Measurements from ENCODE around the gene METTL26. TPM values are rescaled to one million over a fixed set of nuclear protein-coding genes. Genes with fewer than 3 reads are reported as not detected.

Gene METTL26
- total RNA-seq, 2 donors from 2014 or later, result 43.7 to 102 TPM

DNA sequence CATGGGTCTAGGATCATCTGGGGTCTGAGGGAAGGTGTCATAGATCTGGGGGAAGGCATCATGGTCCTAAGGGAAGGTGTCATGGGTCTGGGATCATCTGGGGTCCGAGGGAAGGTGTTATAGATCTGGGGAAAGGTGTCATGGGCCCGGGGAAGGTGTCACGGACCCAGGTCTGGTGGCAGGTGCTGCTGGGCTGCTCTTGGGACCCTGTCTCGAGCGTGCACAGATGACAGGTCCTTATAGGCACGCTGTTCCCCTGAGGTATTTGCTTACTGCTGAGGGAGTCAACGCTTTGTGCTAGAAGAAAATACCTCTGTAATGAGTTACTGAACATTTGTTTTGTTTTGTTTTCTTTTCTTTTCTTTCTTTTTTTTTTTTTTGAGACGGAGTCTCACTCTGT, 44.9 kb downstream of the METTL26 start:
- no peaks in the 10 kb centered on the region for H3K9me3 ChIP-seq
- H3K27ac ChIP-seq, result no peak overlapping the region
- intact Hi-C loops (cut with DNase I), result no loop called here
- TF ChIP-seq, protein P1, sequence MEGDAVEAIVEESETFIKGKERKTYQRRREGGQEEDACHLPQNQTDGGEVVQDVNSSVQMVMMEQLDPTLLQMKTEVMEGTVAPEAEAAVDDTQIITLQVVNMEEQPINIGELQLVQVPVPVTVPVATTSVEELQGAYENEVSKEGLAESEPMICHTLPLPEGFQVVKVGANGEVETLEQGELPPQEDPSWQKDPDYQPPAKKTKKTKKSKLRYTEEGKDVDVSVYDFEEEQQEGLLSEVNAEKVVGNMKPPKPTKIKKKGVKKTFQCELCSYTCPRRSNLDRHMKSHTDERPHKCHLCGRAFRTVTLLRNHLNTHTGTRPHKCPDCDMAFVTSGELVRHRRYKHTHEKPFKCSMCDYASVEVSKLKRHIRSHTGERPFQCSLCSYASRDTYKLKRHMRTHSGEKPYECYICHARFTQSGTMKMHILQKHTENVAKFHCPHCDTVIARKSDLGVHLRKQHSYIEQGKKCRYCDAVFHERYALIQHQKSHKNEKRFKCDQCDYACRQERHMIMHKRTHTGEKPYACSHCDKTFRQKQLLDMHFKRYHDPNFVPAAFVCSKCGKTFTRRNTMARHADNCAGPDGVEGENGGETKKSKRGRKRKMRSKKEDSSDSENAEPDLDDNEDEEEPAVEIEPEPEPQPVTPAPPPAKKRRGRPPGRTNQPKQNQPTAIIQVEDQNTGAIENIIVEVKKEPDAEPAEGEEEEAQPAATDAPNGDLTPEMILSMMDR (IDR thresholded peaks at IDR 0.05), result no peak
- H3K9ac ChIP-seq (ENCODE audit: low read depth in 2 of 2, low read length in 2 of 2), result peak overlapping the region; percentile 86 to 96
- H3K4me1 ChIP-seq, result peaks cover 25% of the 10 kb centered on the region
- DNase-seq, result no peak
- no peaks in the 10 kb centered on the region for H3K27me3 ChIP-seq
- no peaks in the 10 kb centered on the region for H3K36me3 ChIP-seq
- H3K4me3 ChIP-seq, result peak overlapping the region; percentile 84

DNA sequence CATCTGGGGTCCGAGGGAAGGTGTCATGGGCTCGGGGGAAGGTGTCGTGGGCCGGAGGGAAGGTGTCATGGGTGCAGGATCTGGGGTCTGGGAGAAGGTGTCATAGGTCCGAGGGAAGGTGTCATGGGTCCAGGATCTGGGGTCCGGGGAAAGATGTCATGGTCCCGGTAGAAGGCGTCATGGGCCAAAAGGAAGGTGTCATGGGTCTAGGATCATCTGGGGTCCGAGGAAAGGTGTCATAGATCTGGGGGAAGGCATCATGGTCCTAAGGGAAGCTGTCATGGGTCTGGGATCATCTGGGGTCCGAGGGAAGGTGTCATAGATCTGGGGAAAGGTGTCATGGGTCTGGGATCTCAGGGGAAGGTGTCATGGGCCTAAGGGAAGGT, 45.3 kb downstream of the METTL26 start:
- Histone ChIP-seq H3K4me3 (peak overlapping the region; percentile 84), H3K27ac (no peak overlapping the region), H3K4me1 (peaks cover 25% of the 10 kb centered on the region), H3K36me3 (no peaks in the 10 kb centered on the region), H3K27me3 (no peaks in the 10 kb centered on the region), H3K9ac (ENCODE audit: low read depth in 2 of 2, low read length in 2 of 2) (peak overlapping the region; percentile 86 to 96), H3K9me3 (no peaks in the 10 kb centered on the region)
- intact Hi-C loops (cut with DNase I), result no loop called here
- no peak for DNase-seq
- TF ChIP-seq, protein P1 (IDR thresholded peaks at IDR 0.05), result no peak

GRCh38 chr16:590188-590814, 45.8 kb downstream of the METTL26 start:
- TF ChIP-seq, protein P1 (IDR thresholded peaks at IDR 0.05), result no peak

DNA sequence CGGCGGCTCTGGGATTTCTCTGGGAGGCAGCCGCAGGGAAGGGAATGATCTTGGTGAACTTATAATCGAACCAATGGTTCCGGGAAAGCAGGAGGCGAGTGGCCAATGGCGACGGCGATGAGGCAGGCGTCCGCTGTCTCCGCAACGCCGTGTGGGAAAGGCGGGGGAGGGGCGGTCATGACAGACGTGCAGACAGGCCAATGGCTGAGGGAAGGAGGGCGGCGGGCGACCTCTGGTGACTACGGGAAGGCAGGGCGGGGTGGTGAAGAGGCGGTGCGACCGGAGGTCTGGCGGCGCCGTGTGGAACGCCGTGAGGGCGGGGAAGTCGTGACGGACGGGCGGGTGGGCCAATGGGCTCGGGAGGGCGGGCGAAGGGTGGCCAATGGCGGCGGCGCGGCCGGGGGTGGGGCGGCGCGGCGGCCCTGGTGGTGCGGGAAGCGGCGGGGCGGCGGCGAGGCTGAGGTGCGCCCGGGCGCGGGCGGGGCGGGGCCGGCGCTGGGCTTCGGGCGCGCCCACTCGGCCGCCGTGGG, 46.4 kb downstream of the METTL26 start, which contains the start of gene RAB40C:
Gene RAB40C, plus strand, starts transcription at position 409 of the 530 bp plus-strand sequence. CDS start 226 bp downstream, outside the sequence.
- H3K4me3 ChIP-seq, result peak within 1 kb of the TSS; percentile 84
- TF ChIP-seq, protein P1 (IDR thresholded peaks at IDR 0.05), result no peak
- H3K9me3 ChIP-seq, result no peaks in the 10 kb centered on the region
- DNase-seq, result peak; percentile 99
- no peaks in the 10 kb centered on the region for H3K27me3 ChIP-seq
- peak within 1 kb of the TSS; percentile 86 to 96 for H3K9ac ChIP-seq (ENCODE audit: low read depth in 2 of 2, low read length in 2 of 2)
- no peaks in the 10 kb centered on the region for H3K36me3 ChIP-seq
- H3K4me1 ChIP-seq, result peaks cover 25% of the 10 kb centered on the region
- intact Hi-C loops (cut with DNase I), result no loop called here
- H3K27ac ChIP-seq, result peak within 1 kb of the TSS; percentile 97

More at GRCh38 chr16:590188-590814, 45.8 kb downstream of the METTL26 start:
- Histone ChIP-seq H3K9me3 (no peaks in the 10 kb centered on the region), H3K4me1 (peaks cover 25% of the 10 kb centered on the region), H3K9ac (ENCODE audit: low read depth in 2 of 2, low read length in 2 of 2) (peak overlapping the region; percentile 86 to 96), H3K27ac (peak overlapping the region; percentile 79), H3K27me3 (no peaks in the 10 kb centered on the region), H3K4me3 (peak overlapping the region; percentile 84), H3K36me3 (no peaks in the 10 kb centered on the region)
- no peak for DNase-seq
- intact Hi-C loops (cut with DNase I), result no loop called here

- intact Hi-C loops (cut with DNase I), result no loop called here
- peaks cover 20% of the 10 kb centered on the region for H3K4me1 ChIP-seq
Observed at GRCh38 chr16:588889-589657, 47.0 kb downstream of the METTL26 start.

More at GRCh38 chr16:588889-589657, 47.0 kb downstream of the METTL26 start:
- H3K27ac ChIP-seq, result peak overlapping the region; percentile 97
- TF ChIP-seq, protein P1 (IDR thresholded peaks at IDR 0.05), result no peak
- peak overlapping the region; percentile 81 for H3K4me3 ChIP-seq
- H3K9ac ChIP-seq (ENCODE audit: low read depth in 2 of 2, low read length in 2 of 2), result peak overlapping the region; percentile 84 to 88
- no peaks in the 10 kb centered on the region for H3K27me3 ChIP-seq
- no peaks in the 10 kb centered on the region for H3K36me3 ChIP-seq
- no peaks in the 10 kb centered on the region for H3K9me3 ChIP-seq
- DNase-seq, result peak; percentile 99

Measured in colonic mucosa (tissue), 4 donors.